CD14-positive monocyte (primary cell): ENCODE results near the gene NLK. TPM values are rescaled to one million over a fixed set of nuclear protein-coding genes. Genes with fewer than 3 reads are reported as not detected.

ENCODE experiments used
- DNase-seq, 3 donors: peaks; one replicate each; pipeline ENCODE4 v3.0.0-alpha.2; 2011 to 2022
- H2AFZ ChIP-seq: 2 replicates; pipeline ENCODE4 v1.6.0; 2012; ENCODE audit warnings: mild to moderate bottlenecking, low read depth, low read length, inconsistent platforms; ENCODE audit not compliant: insufficient read depth, poor library complexity, severe bottlenecking
- H3K27ac ChIP-seq, 2 donors: 1 replicate in 1 of 2; 2 replicates in 1 of 2; pipeline ENCODE4 v1.5.1; 2012 to 2013; ENCODE audit warnings: low read length in 2 of 2, control low read depth in 1 of 2, inconsistent platforms in 1 of 2, low read depth in 1 of 2, mild to moderate bottlenecking in 1 of 2
- H3K27me3 ChIP-seq, 2 donors: one replicate each; pipeline versions ENCODE4 v1.6.0 to v1.6.1; 2011 to 2013; ENCODE audit warnings: low read length in 2 of 2; ENCODE audit not compliant: control insufficient read depth in 2 of 2, insufficient read depth in 2 of 2
- H3K36me3 ChIP-seq, 2 donors: replicated peaks in 1 of 2; 1 replicate in 1 of 2; 2 replicates in 1 of 2; pipeline versions ENCODE4 v1.5.1 to v1.6.1; 2012 to 2013; ENCODE audit warnings: low read length in 2 of 2, control low read depth in 1 of 2, inconsistent platforms in 1 of 2, mild to moderate bottlenecking in 1 of 2; ENCODE audit not compliant: insufficient read depth in 2 of 2, control insufficient read depth in 1 of 2
- H3K4me1 ChIP-seq, 2 donors: 1 replicate in 1 of 2; 2 replicates in 1 of 2; pipeline versions ENCODE4 v1.5.1 to v1.6.1; 2012 to 2013; ENCODE audit warnings: low read length in 2 of 2, control low read depth in 1 of 2, inconsistent platforms in 1 of 2, mild to moderate bottlenecking in 1 of 2, moderate library complexity in 1 of 2; ENCODE audit not compliant: insufficient read depth in 2 of 2, control insufficient read depth in 1 of 2
- H3K4me2 ChIP-seq: replicated peaks from 2 replicates; pipeline ENCODE3; 2012; ENCODE audit warnings: low read length, moderate library complexity, mild to moderate bottlenecking; ENCODE audit not compliant: poor library complexity, severe bottlenecking; ENCODE audit errors: extremely low read depth
- H3K4me3 ChIP-seq, 3 experiments: fragments of 200-600 bp in 1 of 3; sonication (generic) in 1 of 3; replicated peaks in 1 of 3; 1 replicate in 2 of 3; 2 replicates in 1 of 3; pipeline ENCODE4 v1.5.1; 2011 to 2013; ENCODE audit warnings: low read length in 3 of 3, mild to moderate bottlenecking in 3 of 3, control low read depth in 2 of 3, low read depth in 2 of 3, inconsistent platforms in 1 of 3, moderate library complexity in 1 of 3
- H3K79me2 ChIP-seq: 2 replicates; pipeline ENCODE4 v1.6.0; 2012; ENCODE audit warnings: mild to moderate bottlenecking, control low read depth, inconsistent platforms, low read length, moderate library complexity; ENCODE audit not compliant: insufficient read depth
- H3K9ac ChIP-seq: 2 replicates; pipeline ENCODE4 v1.6.0; 2017; ENCODE audit warnings: low read length, mild to moderate bottlenecking; ENCODE audit not compliant: insufficient read depth, poor library complexity, severe bottlenecking
- H3K9me3 ChIP-seq, 2 donors: replicated peaks in 1 of 2; 1 replicate in 1 of 2; 2 replicates in 1 of 2; pipeline versions ENCODE4 v1.5.1 to v1.6.1; 2012 to 2013; ENCODE audit warnings: low read length in 2 of 2, control low read depth in 1 of 2; ENCODE audit not compliant: control insufficient read depth in 1 of 2, insufficient read depth in 1 of 2
- H4K20me1 ChIP-seq: 2 replicates; pipeline ENCODE4 v1.6.0; 2012; ENCODE audit warnings: mild to moderate bottlenecking, low read length, control low read depth, moderate library complexity; ENCODE audit not compliant: insufficient read depth
- H3K27ac Mint-ChIP-seq, 7 donors: one replicate each; pipeline ENCODE4 v1.8.0; 2020; ENCODE audit warnings: mild to moderate bottlenecking in 7 of 7, mixed read lengths in 7 of 7, moderate library complexity in 6 of 7, inconsistent platforms in 2 of 7
- H3K27me3 Mint-ChIP-seq, 3 donors: one replicate each; pipeline ENCODE4 v1.8.0; 2021 to 2022; ENCODE audit warnings: low read depth in 3 of 3, mild to moderate bottlenecking in 3 of 3, mixed read lengths in 3 of 3, moderate library complexity in 3 of 3, inconsistent platforms in 1 of 3
- H3K36me3 Mint-ChIP-seq, 2 donors: one replicate each; pipeline ENCODE4 v1.8.0; 2020; ENCODE audit warnings: mixed read lengths in 2 of 2, inconsistent platforms in 1 of 2, mild to moderate bottlenecking in 1 of 2
- H3K4me1 Mint-ChIP-seq: one replicate; pipeline ENCODE4 v1.8.0; 2020; ENCODE audit warnings: mild to moderate bottlenecking, mixed read lengths
- H3K4me3 Mint-ChIP-seq, 2 donors: one replicate each; pipeline ENCODE4 v1.8.0; 2020; ENCODE audit warnings: mild to moderate bottlenecking in 2 of 2, mixed read lengths in 2 of 2, moderate library complexity in 1 of 2
- H3K9me3 Mint-ChIP-seq, 7 donors: one replicate each; pipeline ENCODE4 v1.8.0; 2020 to 2022; ENCODE audit warnings: mixed read lengths in 7 of 7, mild to moderate bottlenecking in 6 of 7, moderate library complexity in 6 of 7, inconsistent platforms in 2 of 7
- WGBS: methylation state at CpG from one replicate; pipeline ENCODE4 v1.1.5; 2013; ENCODE audit warnings: missing lambda C conversion rate; ENCODE audit not compliant: insufficient coverage; 5-methylcytosine and 5-hydroxymethylcytosine counted together
- intact Hi-C, 2 donors: fragments of 100-400 bp; cut with micrococcal nuclease; formaldehyde crosslinking; loops; one replicate each; pipeline versions ENCODE4 v1.15.0 to v1.15.1; 2023
- polyA plus RNA-seq, 3 donors: library from polyadenylated mRNA; depleted of rRNA in 1 of 3; unstranded in 2 of 3; stranded (reverse) in 1 of 3; fragments of 300-500 nt in 2 of 3; fragments of >200 nt in 1 of 3; fragmentation: Illumina TruSeq in 2 of 3; gene quantifications; 1 replicate in 2 of 3; 2 replicates in 1 of 3; pipeline ENCODE4 v1.2.3, GENCODE V29; 2012 to 2021
- TF ChIP-seq, protein P1 (sequence below): fragments of 200-600 bp; IDR thresholded peaks from one replicate; pipeline ENCODE4 v1.8.0; 2022; ENCODE audit warnings: antibody characterized with exemption, mild to moderate bottlenecking

The NLK gene
- polyA plus RNA-seq, 3 donors, result 1.7 to 6.5 (median 2.0) TPM

DNA sequence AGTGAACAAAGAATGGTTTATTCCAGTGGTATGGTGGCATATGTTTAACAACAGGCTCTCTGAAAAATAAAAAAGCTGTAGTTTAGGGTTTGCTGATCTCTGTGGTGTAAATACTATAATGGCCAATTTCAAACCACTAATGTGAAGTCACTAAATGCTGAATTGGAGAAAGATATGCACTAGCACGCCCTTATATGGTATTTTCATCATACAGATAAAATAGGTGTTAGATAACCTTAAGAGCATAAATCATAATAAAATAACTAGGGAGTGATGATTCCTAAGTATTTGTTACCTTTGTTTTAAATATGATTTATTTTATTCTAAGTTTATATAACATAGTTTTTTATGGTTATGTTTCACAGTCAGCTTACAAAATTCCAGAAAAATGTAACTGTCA lies 17.2 kb downstream of the NLK start:
- H3K9me3 Mint-ChIP-seq, result no peaks in the 10 kb centered on the region
- peaks cover 0 to 3% of the 10 kb centered on the region in 2 donors for H3K36me3 Mint-ChIP-seq
- Histone ChIP-seq H3K9me3 (no peaks in the 10 kb centered on the region), H3K4me2 (no peak overlapping the region), H3K27ac (no peak overlapping the region), H2AFZ (no peak overlapping the region), H4K20me1 (peaks cover 29% of the 10 kb centered on the region), H3K4me1 (peaks cover 20 to 24% of the 10 kb centered on the region in 2 donors), H3K9ac (no peak overlapping the region), H3K36me3 (no peaks in the 10 kb centered on the region), H3K4me3 (no peak overlapping the region), H3K79me2 (peaks cover 55% of the 10 kb centered on the region), H3K27me3 (no peaks in the 10 kb centered on the region)
- DNase-seq, result no peak
- H3K4me3 Mint-ChIP-seq, result no peak overlapping the region
- peaks cover 30% of the 10 kb centered on the region for H3K4me1 Mint-ChIP-seq
- no CpG with 5 or more reads among the region's 1 CpG for WGBS
- TF ChIP-seq, protein P1, sequence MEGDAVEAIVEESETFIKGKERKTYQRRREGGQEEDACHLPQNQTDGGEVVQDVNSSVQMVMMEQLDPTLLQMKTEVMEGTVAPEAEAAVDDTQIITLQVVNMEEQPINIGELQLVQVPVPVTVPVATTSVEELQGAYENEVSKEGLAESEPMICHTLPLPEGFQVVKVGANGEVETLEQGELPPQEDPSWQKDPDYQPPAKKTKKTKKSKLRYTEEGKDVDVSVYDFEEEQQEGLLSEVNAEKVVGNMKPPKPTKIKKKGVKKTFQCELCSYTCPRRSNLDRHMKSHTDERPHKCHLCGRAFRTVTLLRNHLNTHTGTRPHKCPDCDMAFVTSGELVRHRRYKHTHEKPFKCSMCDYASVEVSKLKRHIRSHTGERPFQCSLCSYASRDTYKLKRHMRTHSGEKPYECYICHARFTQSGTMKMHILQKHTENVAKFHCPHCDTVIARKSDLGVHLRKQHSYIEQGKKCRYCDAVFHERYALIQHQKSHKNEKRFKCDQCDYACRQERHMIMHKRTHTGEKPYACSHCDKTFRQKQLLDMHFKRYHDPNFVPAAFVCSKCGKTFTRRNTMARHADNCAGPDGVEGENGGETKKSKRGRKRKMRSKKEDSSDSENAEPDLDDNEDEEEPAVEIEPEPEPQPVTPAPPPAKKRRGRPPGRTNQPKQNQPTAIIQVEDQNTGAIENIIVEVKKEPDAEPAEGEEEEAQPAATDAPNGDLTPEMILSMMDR, result no peak
- no peaks in the 10 kb centered on the region for H3K27me3 Mint-ChIP-seq
- intact Hi-C loops, result no loop called here
- no peak overlapping the region for H3K27ac Mint-ChIP-seq

DNA sequence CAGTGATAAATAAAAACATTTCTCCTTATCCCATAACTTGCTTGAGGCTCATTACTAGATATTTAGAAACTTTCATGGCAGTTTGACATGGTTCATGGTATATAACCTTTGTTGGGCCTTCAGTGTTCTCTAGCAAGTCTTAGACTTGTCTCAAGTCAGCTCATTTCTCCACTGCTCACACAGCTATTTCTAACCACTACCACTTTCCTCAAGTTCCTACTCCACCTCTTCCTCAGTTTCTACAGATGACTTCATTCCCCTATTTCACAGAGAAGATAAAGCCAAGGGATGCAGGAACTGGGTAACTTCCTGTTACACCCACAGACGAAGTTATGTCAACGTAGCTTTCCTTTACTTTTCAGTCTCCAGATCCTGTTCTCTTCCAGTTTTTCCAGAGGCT lies 23.2 kb downstream of the NLK start:
- no peaks in the 10 kb centered on the region for H3K27me3 Mint-ChIP-seq
- H3K9me3 Mint-ChIP-seq, result peaks cover 0 to 3% (median 0%) of the 10 kb centered on the region in 7 donors
- Histone ChIP-seq H3K36me3 (no peaks in the 10 kb centered on the region), H4K20me1 (peaks cover 12% of the 10 kb centered on the region), H3K27ac (peak overlapping the region in 1 of 2 donors; percentile 54), H3K79me2 (peaks cover 49% of the 10 kb centered on the region), H3K27me3 (no peaks in the 10 kb centered on the region), H3K4me2 (peak overlapping the region; percentile 35), H3K9ac (no peak overlapping the region), H3K4me1 (peaks cover 15 to 23% of the 10 kb centered on the region in 2 donors), H3K4me3 (peak overlapping the region in 1 of 3 experiments; percentile 6), H2AFZ (no peak overlapping the region), H3K9me3 (no peaks in the 10 kb centered on the region)
- H3K4me1 Mint-ChIP-seq, result peaks cover 27% of the 10 kb centered on the region
- 0% methylated on average over 2 of the region's 2 CpGs for WGBS
- peak overlapping the region in 5 of 7 donors; percentile 16 to 47 (median 26) for H3K27ac Mint-ChIP-seq
- peaks cover 4 to 7% of the 10 kb centered on the region in 2 donors for H3K36me3 Mint-ChIP-seq
- TF ChIP-seq, protein P1, result no peak
- DNase-seq, result peak in 2 of 3 donors; percentile 33 to 40
- H3K4me3 Mint-ChIP-seq, result peak overlapping the region in 1 of 2 donors; percentile 61
- intact Hi-C loops, result no loop called here
